Parathyroid adenoma (tissue), 2 donors: ENCODE measurements around the gene LRRC26.

Experiments used
- H2AFZ ChIP-seq: fragments of 300-600 bp; sonication (generic); one replicate; pipeline ENCODE4 v1.7.0; 2017; ENCODE audit warnings: antibody characterized with exemption, mild to moderate bottlenecking
- H3K27ac ChIP-seq: fragments of 300-600 bp; sonication (generic); one replicate; pipeline ENCODE4 v1.7.0; 2017
- H3K27me3 ChIP-seq: fragments of 300-600 bp; sonication (generic); one replicate; pipeline ENCODE4 v1.7.0; 2017; ENCODE audit warnings: low read length; ENCODE audit not compliant: control insufficient read depth, insufficient read depth
- H3K36me3 ChIP-seq: fragments of 300-600 bp; sonication (generic); one replicate; pipeline ENCODE4 v1.7.0; 2017; ENCODE audit warnings: low read length; ENCODE audit not compliant: control insufficient read depth, insufficient read depth
- H3K4me1 ChIP-seq: fragments of 300-600 bp; sonication (generic); one replicate; pipeline ENCODE4 v1.7.0; 2017; ENCODE audit warnings: control low read depth
- H3K4me2 ChIP-seq: fragments of 300-600 bp; sonication (generic); one replicate; pipeline ENCODE4 v1.7.0; 2017; ENCODE audit warnings: low read length
- H3K4me3 ChIP-seq: fragments of 300-600 bp; sonication (generic); one replicate; pipeline ENCODE4 v1.7.0; 2017; ENCODE audit warnings: low read depth, low read length
- H3K79me2 ChIP-seq: fragments of 300-600 bp; sonication (generic); one replicate; pipeline ENCODE4 v1.7.0; 2017; ENCODE audit warnings: control low read depth
- H3K9ac ChIP-seq: fragments of 300-600 bp; sonication (generic); one replicate; pipeline ENCODE4 v1.7.0; 2017; ENCODE audit warnings: mild to moderate bottlenecking
- H3K9me3 ChIP-seq: fragments of 300-600 bp; sonication (generic); one replicate; pipeline ENCODE4 v1.7.0; 2017; ENCODE audit warnings: low read length; ENCODE audit not compliant: control insufficient read depth
- TF ChIP-seq, protein P1 (sequence below): fragments of 300-600 bp; sonication (generic); IDR thresholded peaks from one replicate; pipeline ENCODE4 v1.7.0; 2017; ENCODE audit warnings: antibody characterized with exemption, mild to moderate bottlenecking
- donor health status: primary hyperparathyroidism.

The LRRC26 gene

GRCh38 chr9:137130176-137130755 lies 39.6 kb downstream of the LRRC26 start:
- Histone ChIP-seq H3K27ac (peak overlapping the region; percentile 19), H3K36me3 (no peaks in the 10 kb centered on the region), H2AFZ (peak overlapping the region; percentile 92), H3K27me3 (no peaks in the 10 kb centered on the region), H3K79me2 (no peaks in the 10 kb centered on the region), H3K4me3 (peak overlapping the region; percentile 79), H3K9me3 (no peaks in the 10 kb centered on the region), H3K4me1 (no peaks in the 10 kb centered on the region), H3K4me2 (peak overlapping the region; percentile 67), H3K9ac (no peak overlapping the region)
- TF ChIP-seq, protein P1, sequence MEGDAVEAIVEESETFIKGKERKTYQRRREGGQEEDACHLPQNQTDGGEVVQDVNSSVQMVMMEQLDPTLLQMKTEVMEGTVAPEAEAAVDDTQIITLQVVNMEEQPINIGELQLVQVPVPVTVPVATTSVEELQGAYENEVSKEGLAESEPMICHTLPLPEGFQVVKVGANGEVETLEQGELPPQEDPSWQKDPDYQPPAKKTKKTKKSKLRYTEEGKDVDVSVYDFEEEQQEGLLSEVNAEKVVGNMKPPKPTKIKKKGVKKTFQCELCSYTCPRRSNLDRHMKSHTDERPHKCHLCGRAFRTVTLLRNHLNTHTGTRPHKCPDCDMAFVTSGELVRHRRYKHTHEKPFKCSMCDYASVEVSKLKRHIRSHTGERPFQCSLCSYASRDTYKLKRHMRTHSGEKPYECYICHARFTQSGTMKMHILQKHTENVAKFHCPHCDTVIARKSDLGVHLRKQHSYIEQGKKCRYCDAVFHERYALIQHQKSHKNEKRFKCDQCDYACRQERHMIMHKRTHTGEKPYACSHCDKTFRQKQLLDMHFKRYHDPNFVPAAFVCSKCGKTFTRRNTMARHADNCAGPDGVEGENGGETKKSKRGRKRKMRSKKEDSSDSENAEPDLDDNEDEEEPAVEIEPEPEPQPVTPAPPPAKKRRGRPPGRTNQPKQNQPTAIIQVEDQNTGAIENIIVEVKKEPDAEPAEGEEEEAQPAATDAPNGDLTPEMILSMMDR, result no peak

DNA sequence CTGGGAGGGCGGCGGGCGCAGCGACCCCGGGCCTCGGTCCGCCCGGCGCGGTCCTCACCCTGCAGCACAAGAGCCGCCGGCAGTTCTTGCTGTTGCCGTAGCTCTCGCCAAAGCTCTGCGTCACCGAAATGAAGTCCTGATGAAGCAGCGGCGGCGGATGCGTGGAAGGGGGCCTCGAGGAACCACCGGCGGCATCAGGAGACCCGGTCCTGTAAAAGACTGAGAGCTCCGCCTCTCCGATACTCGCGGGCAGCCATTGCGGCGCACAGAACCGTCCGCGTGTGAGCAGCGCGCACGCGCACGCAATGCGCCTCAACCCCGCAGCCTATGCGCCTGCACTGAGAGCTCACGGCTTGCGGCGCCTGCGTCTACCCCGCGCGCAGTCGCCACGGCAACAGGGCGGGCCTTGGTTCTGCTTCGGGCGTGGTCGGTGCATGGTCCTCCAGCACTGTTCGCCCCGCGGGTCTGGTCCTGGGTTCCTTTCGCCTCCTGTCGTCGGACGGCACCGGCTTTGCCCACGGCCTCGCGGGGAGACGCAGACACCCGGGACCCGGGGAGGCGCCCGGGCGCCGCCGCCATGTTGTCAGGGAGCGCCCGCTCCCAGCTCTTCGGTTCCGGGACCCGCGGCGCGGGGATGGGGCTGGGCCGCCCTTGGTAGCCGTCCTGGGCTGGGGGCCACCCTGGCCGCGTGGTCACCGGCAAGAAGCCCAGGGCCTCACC lies 40.2 kb downstream of the LRRC26 start:
- Histone ChIP-seq H3K36me3 (no peaks in the 10 kb centered on the region), H2AFZ (peak overlapping the region; percentile 92), H3K27ac (peak overlapping the region; percentile 19), H3K4me3 (peak overlapping the region; percentile 79), H3K27me3 (no peaks in the 10 kb centered on the region), H3K9ac (no peak overlapping the region), H3K9me3 (no peaks in the 10 kb centered on the region), H3K79me2 (no peaks in the 10 kb centered on the region), H3K4me2 (peak overlapping the region; percentile 67), H3K4me1 (no peaks in the 10 kb centered on the region)
- TF ChIP-seq, protein P1, result no peak

DNA sequence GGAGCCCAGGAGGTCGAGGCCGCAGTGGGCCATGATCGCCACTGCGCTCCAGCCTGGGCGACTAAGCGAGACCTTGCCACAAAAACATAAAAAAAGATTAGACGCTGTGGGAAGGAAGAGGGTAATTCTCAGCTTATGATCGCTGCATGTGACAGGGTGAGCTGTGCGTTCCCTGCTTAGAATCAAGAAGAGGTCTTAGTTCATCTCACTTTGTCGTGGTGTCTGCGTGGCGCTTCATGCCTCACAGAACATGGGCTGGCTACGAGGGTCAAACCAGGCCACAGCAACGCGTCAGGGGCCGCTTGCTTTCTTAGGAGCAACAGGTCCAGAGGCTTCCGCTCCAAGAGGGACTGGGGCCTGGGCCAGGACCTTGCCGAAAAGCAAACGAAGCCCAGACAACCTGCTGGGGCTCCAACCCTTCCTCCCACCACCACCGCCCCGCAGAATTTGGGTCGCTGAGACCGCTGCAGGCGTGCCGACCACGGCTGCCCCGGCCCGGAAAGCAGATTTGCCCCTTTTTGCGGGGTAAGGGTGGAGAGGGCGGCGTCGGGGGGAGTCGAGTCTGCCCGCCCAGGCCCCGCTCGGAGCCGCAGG lies 40.9 kb downstream of the LRRC26 start:
- TF ChIP-seq, protein P1, result no peak
- Histone ChIP-seq H2AFZ (peak overlapping the region; percentile 92), H3K27ac (no peak overlapping the region), H3K79me2 (no peaks in the 10 kb centered on the region), H3K4me3 (peak overlapping the region; percentile 79), H3K9ac (no peak overlapping the region), H3K36me3 (no peaks in the 10 kb centered on the region), H3K4me2 (peak overlapping the region; percentile 67), H3K9me3 (no peaks in the 10 kb centered on the region), H3K27me3 (no peaks in the 10 kb centered on the region), H3K4me1 (no peaks in the 10 kb centered on the region)

- peak overlapping the region; percentile 79 for H3K4me3 ChIP-seq
- no peak overlapping the region for H3K9ac ChIP-seq
- H3K27me3 ChIP-seq, result no peaks in the 10 kb centered on the region
- peak overlapping the region; percentile 67 for H3K4me2 ChIP-seq
- H2AFZ ChIP-seq, result no peak overlapping the region
- no peaks in the 10 kb centered on the region for H3K4me1 ChIP-seq
- H3K27ac ChIP-seq, result no peak overlapping the region
- TF ChIP-seq, protein P1, result no peak
- H3K79me2 ChIP-seq, result no peaks in the 10 kb centered on the region
- H3K36me3 ChIP-seq, result no peaks in the 10 kb centered on the region
- no peaks in the 10 kb centered on the region for H3K9me3 ChIP-seq
Measured at GRCh38 chr9:137128158-137128861, 41.5 kb downstream of the LRRC26 start.
